ENCODE measurements around the gene GEMIN7.

The GEMIN7 gene

GRCh38 chr19:45040059-45040771 is 38.8 kb upstream of the GEMIN7 start:
- DNase-seq (ENCODE audit: low read depth in 1 of 2, low spot score in 1 of 2), result peak; percentile 66 to 83
- TF ChIP-seq POLR2AphosphoS5 (IDR thresholded peaks at IDR 0.05; ENCODE audit: low read depth), result peak; percentile 56; the same call in 1 of the 2 replicates
- no peak for TF ChIP-seq REST (IDR thresholded peaks at IDR 0.05; ENCODE audit: insufficient replicate concordance, low read depth)
- peak; percentile 97 for TF ChIP-seq SPI1 (IDR thresholded peaks at IDR 0.05; ENCODE audit: borderline replicate concordance, low read depth)
- TF ChIP-seq GABPA (IDR thresholded peaks at IDR 0.05; ENCODE audit: low read depth), result 0 out of 2 replicates have a peak, but pooled peaks have one; percentile 41
- TF ChIP-seq CTCF (IDR thresholded peaks at IDR 0.05; ENCODE audit: insufficient read depth, low read length), result no peak
- Histone ChIP-seq H3K27me3 (ENCODE audit: insufficient read depth, poor library complexity, severe bottlenecking) (no peaks in the 10 kb centered on the region), H3K4me3 (replicated peaks; ENCODE audit: insufficient read depth, low read length) (peak overlapping the region; percentile 90), H3K27ac (replicated peaks) (peak overlapping the region; percentile 90)

GRCh38 chr19:45041125-45041524 is 37.9 kb upstream of the GEMIN7 start:
- no peaks in the 10 kb centered on the region for H3K27me3 ChIP-seq (ENCODE audit: insufficient read depth, poor library complexity, severe bottlenecking)
- TF ChIP-seq REST (IDR thresholded peaks at IDR 0.05; ENCODE audit: insufficient replicate concordance, low read depth) (no peak), GABPA (IDR thresholded peaks at IDR 0.05; ENCODE audit: low read depth) (no peak)
- DNase-seq (ENCODE audit: low read depth in 1 of 2, low spot score in 1 of 2), result no peak
- H3K27ac ChIP-seq (replicated peaks), result peak overlapping the region; percentile 90
- H3K4me3 ChIP-seq (replicated peaks; ENCODE audit: insufficient read depth, low read length), result peak overlapping the region; percentile 34; the same call in 1 of the 2 replicates

GRCh38 chr19:45045671-45046353 is 33.2 kb upstream of the GEMIN7 start:
- no peak for TF ChIP-seq GABPA (IDR thresholded peaks at IDR 0.05; ENCODE audit: low read depth)
- TF ChIP-seq CTCF (IDR thresholded peaks at IDR 0.05; ENCODE audit: insufficient read depth, low read length), result no peak
- TF ChIP-seq REST (IDR thresholded peaks at IDR 0.05; ENCODE audit: insufficient replicate concordance, low read depth), result no peak
- no peak for TF ChIP-seq SPI1 (IDR thresholded peaks at IDR 0.05; ENCODE audit: borderline replicate concordance, low read depth)
- 0 out of 2 replicates have a peak, but pooled peaks have one; percentile 16 for TF ChIP-seq POLR2AphosphoS5 (IDR thresholded peaks at IDR 0.05; ENCODE audit: low read depth)
- no peak for DNase-seq (ENCODE audit: low read depth in 1 of 2, low spot score in 1 of 2)
- Histone ChIP-seq H3K27me3 (ENCODE audit: insufficient read depth, poor library complexity, severe bottlenecking) (no peaks in the 10 kb centered on the region), H3K27ac (replicated peaks) (peak overlapping the region; percentile 54), H3K4me3 (replicated peaks; ENCODE audit: insufficient read depth, low read length) (no peak overlapping the region)
